GM18498 (cell line): ENCODE results near the gene SOS2.
"Not testable (repeated sequence)": the region's sequence is repeated elsewhere in the genome, so short reads cannot be mapped to it uniquely, and the experiment has no call there.

Source experiments
- ATAC-seq: cut with Tn5 transposase; IDR thresholded peaks from one replicate; pipeline ENCODE4 v1.9.1; 2021; ENCODE audit warnings: mild to moderate bottlenecking, moderate library complexity; ENCODE audit not compliant: unreplicated experiment

Gene SOS2

GRCh38 chr14:50228313-50228712 is 3.1 kb downstream of the SOS2 start:
- no peak for ATAC-seq

- no peak for ATAC-seq
These were observed 5.4 kb downstream of the SOS2 start for GRCh38 chr14:50225974-50226297.

GRCh38 chr14:50225067-50225973 is 6.1 kb downstream of the SOS2 start:
- ATAC-seq: no peak

- ATAC-seq: no peak
These were observed 9.2 kb downstream of the SOS2 start for GRCh38 chr14:50222055-50222613.

GRCh38 chr14:50218501-50218900 is 12.9 kb downstream of the SOS2 start:
- ATAC-seq: no peak

GRCh38 chr14:50215416-50215815 is 16.0 kb downstream of the SOS2 start:
- ATAC-seq: no peak

GRCh38 chr14:50213795-50214194 is 17.6 kb downstream of the SOS2 start:
- ATAC-seq: no peak

- no peak for ATAC-seq
These were observed 18.7 kb downstream of the SOS2 start for GRCh38 chr14:50212726-50213125.

GRCh38 chr14:50210074-50210473 is 21.3 kb downstream of the SOS2 start:
- no peak for ATAC-seq

GRCh38 chr14:50198499-50198898 is 32.9 kb downstream of the SOS2 start:
- no peak for ATAC-seq

- ATAC-seq: no peak
These were observed 39.9 kb downstream of the SOS2 start for GRCh38 chr14:50191499-50191898.

- ATAC-seq: no peak
These were observed 45.3 kb downstream of the SOS2 start for GRCh38 chr14:50186107-50186506.

- no peak for ATAC-seq
These were observed 57.5 kb downstream of the SOS2 start for GRCh38 chr14:50173891-50174290.

GRCh38 chr14:50171895-50172294 is 59.5 kb downstream of the SOS2 start:
- no peak for ATAC-seq

GRCh38 chr14:50167381-50167780 is 64.0 kb downstream of the SOS2 start:
- ATAC-seq: not testable (repeated sequence)

GRCh38 chr14:50156111-50156510 is 75.3 kb downstream of the SOS2 start:
- no peak for ATAC-seq

- no peak for ATAC-seq
These were observed 82.6 kb downstream of the SOS2 start for GRCh38 chr14:50148799-50149198.

GRCh38 chr14:50139192-50139591 is 92.2 kb downstream of the SOS2 start:
- no peak for ATAC-seq

GRCh38 chr14:50127802-50128201 is 103.6 kb downstream of the SOS2 start:
- ATAC-seq: no peak

GRCh38 chr14:50123062-50123461 is 108.3 kb downstream of the SOS2 start:
- ATAC-seq: no peak

GRCh38 chr14:50122291-50122690 is 109.1 kb downstream of the SOS2 start:
- no peak for ATAC-seq

GRCh38 chr14:50121486-50121885 is 109.9 kb downstream of the SOS2 start:
- no peak for ATAC-seq

GRCh38 chr14:50117456-50117855 is 113.9 kb downstream of the SOS2 start:
- ATAC-seq: no peak
